RWPE1 (cell line): Measurements from ENCODE around the gene ADAMTS2.

Experiments used
- CTCF ChIA-PET: fragments of 350-600 bp; sonication (Branson Sonifier 250); formaldehyde crosslinking; extraction: SDS; loops from one replicate; lab custom pipeline; 2021; lab: Yijun Ruan, JAX
- POLR2A ChIA-PET: fragments of 400-600 bp; formaldehyde crosslinking; extraction: SDS; loops from one replicate; lab custom pipeline; 2020; ENCODE audit warnings: antibody characterized with exemption; ENCODE audit not compliant: low non-redundant PET; lab: Yijun Ruan, JAX
- DNase-seq: peaks from one replicate; pipeline ENCODE4 v3.0.0; 2012; ENCODE audit warnings: low spot score
- H3K27ac ChIP-seq: fragments of 450-650 bp; 2 replicates; pipeline ENCODE4 v1.5.1; 2017
- CTCF ChIP-seq: fragments of 450-650 bp; conservative IDR thresholded peaks from 2 replicates; pipeline ENCODE4 v1.5.1; 2017; ENCODE audit warnings: low read depth, mild to moderate bottlenecking

Gene ADAMTS2

DNA sequence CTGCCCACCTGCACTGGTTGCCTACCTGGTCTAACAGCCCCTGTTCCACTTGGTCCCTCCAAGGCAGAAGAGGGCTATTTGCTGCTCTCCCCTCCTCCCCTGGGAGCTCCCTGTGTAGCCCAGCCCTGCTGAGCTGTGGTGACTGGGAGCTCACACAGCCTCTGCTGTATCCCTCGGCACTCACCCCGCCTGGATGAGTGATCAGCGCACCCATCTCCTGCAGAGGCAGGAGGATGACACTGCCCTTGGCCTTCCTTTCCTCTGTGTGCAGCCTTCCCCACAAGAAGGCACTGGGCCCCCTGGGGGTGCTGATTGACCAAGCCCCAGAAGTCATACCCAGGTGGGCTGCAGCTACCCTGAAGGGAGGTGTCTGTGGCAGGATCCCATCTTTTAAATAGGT lies 134.2 kb downstream of the ADAMTS2 start:
- no peak overlapping the region for H3K27ac ChIP-seq
- ChIA-PET CTCF (no interaction called here), POLR2A (no interaction called here)
- DNase-seq, result no peak
- TF ChIP-seq CTCF, result no peak

- ChIA-PET POLR2A (no interaction called here), CTCF (no interaction called here)
- no peak overlapping the region for H3K27ac ChIP-seq
- DNase-seq, result no peak
- no peak for TF ChIP-seq CTCF
These were observed 134.8 kb downstream of the ADAMTS2 start for GRCh38 chr5:179210478-179210877.

GRCh38 chr5:179209359-179210150 lies 135.7 kb downstream of the ADAMTS2 start:
- ChIA-PET CTCF (interaction anchor here (0.7 kb wide), 1 partner anchor 97 kb away, joined by 3 read pairs; no protein-coding TSS in a partner anchor), POLR2A (no interaction called here)
- peak; percentile 17 for DNase-seq
- TF ChIP-seq CTCF, result no peak
- H3K27ac ChIP-seq, result no peak overlapping the region

- no peak for TF ChIP-seq CTCF
These were observed 136.4 kb downstream of the ADAMTS2 start for GRCh38 chr5:179208706-179209358.

DNA sequence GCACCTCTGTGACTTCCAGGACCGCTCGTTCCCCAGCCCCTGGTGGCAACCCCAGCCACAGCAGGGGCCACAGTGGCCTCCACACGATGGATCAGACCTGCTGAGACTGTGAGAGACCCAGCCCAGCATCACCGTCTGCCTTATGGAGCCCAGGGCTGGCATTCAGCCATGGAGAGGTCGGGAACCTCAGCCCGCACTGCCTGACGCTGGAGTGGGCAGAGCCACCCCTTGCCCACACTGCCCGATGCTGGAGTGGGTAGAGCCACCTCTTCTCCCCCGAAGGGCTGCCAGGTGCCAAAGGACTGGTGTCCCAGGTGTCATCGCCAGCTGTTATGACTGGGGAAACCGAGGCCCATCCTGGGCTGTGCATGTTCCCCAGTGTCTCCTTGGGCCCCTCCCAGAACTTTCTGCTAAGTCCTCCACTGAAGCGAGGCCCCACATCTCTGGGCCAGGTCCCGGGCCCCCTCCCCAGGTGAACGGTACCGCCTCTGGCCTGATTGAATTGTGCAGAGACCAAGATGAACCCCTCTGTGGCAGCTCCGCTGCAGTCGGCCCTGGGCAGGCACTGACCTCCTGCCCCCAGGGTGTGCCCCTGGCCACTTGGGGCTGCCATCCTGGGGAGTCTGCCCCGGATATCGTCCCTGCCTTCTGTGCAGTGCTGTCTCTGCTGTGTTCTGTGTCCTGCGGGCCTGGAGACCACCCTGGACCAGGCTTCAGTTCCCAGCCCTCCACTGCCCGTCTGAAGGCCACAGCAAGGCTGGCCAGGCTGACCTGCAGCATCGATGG lies 137.1 kb downstream of the ADAMTS2 start:
- CTCF ChIA-PET, result no interaction called here
- POLR2A ChIA-PET, result no interaction called here
- no peak for TF ChIP-seq CTCF
- H3K27ac ChIP-seq, result no peak overlapping the region
- no peak for DNase-seq

More at GRCh38 chr5:179208706-179209358, 136.4 kb downstream of the ADAMTS2 start:
- ChIA-PET CTCF (no interaction called here), POLR2A (no interaction called here)
- H3K27ac ChIP-seq, result no peak overlapping the region
- no peak for DNase-seq

GRCh38 chr5:179207470-179207869 lies 137.8 kb downstream of the ADAMTS2 start:
- ChIA-PET POLR2A (no interaction called here), CTCF (no interaction called here)
- DNase-seq, result no peak
- no peak for TF ChIP-seq CTCF
- no peak overlapping the region for H3K27ac ChIP-seq
